Bronchial epithelial cell (primary cell): Measurements from ENCODE around the gene DHRS12. TPM values are rescaled to one million over a fixed set of nuclear protein-coding genes. Genes with fewer than 3 reads are reported as not detected.
A peak's percentile ranks its signal among the peaks of the same experiment; 100 is the strongest.

Source experiments
- DNase-seq: peaks from one replicate; pipeline ENCODE4 v3.0.0-alpha.2; 2010; ENCODE audit warnings: low read depth
- FAIRE-seq: peaks from 2 replicates; lab custom pipeline; 2011; peaks lifted over from hg19 to GRCh38; lab: Jason Lieb, UNC
- H3K27me3 ChIP-seq: 2 replicates; pipeline ENCODE4 v1.5.1; 2011; ENCODE audit warnings: low read length; ENCODE audit not compliant: control insufficient read depth, insufficient read depth
- H3K36me3 ChIP-seq: 2 replicates; pipeline ENCODE4 v1.5.1; 2011; ENCODE audit warnings: low read length; ENCODE audit not compliant: control insufficient read depth, insufficient read depth
- H3K4me3 ChIP-seq: 2 replicates; pipeline ENCODE4 v1.5.1; 2011; ENCODE audit warnings: mild to moderate bottlenecking, low read depth, low read length, control low read depth
- CTCF ChIP-seq: IDR thresholded peaks from 2 replicates; pipeline ENCODE4 v1.5.1; 2011; ENCODE audit warnings: mild to moderate bottlenecking, moderate library complexity, low read length, control low read depth, inconsistent platforms; ENCODE audit not compliant: insufficient read depth, severe bottlenecking
- total RNA-seq: library from RNA; depleted of rRNA; stranded (reverse); fragments of >200 nt; gene quantifications from 2 replicates; pipeline ENCODE4 v1.2.1, GENCODE V29; 2014

DHRS12 gene
- total RNA-seq, 1 donor from 2014 or later = 2.4 TPM

GRCh38 chr13:51844862-51845573, 41.1 kb upstream of the DHRS12 start, which contains the start of gene TMEM272:
TMEM272 (minus strand) TSS chr13:51845177; CDS start chr13:51838530, 6,647 bp downstream.
- Histone ChIP-seq H3K36me3 (no peaks in the 10 kb centered on the region), H3K27me3 (no peaks in the 10 kb centered on the region), H3K4me3 (no peak within 1 kb of the TSS)
- DNase-seq = no peak
- no peak for FAIRE-seq
- TF ChIP-seq CTCF = peak; percentile 79

- no peaks in the 10 kb centered on the region for H3K36me3 ChIP-seq
- no peaks in the 10 kb centered on the region for H3K27me3 ChIP-seq
- H3K4me3 ChIP-seq = no peak overlapping the region
- FAIRE-seq (no peak), DNase-seq (no peak)
- no peak for TF ChIP-seq CTCF
These were observed 39.6 kb upstream of the DHRS12 start for GRCh38 chr13:51843529-51843928.

GRCh38 chr13:51841732-51842131, 37.8 kb upstream of the DHRS12 start:
- no peak for TF ChIP-seq CTCF
- no peaks in the 10 kb centered on the region for H3K27me3 ChIP-seq
- no peaks in the 10 kb centered on the region for H3K36me3 ChIP-seq
- H3K4me3 ChIP-seq = no peak overlapping the region
- FAIRE-seq (no peak), DNase-seq (no peak)

- H3K36me3 ChIP-seq = no peaks in the 10 kb centered on the region
- DNase-seq (no peak), FAIRE-seq (no peak)
- no peaks in the 10 kb centered on the region for H3K27me3 ChIP-seq
- no peak overlapping the region for H3K4me3 ChIP-seq
- TF ChIP-seq CTCF = no peak
These were observed 37.0 kb upstream of the DHRS12 start for GRCh38 chr13:51840917-51841316.

GRCh38 chr13:51839711-51840540, 36.0 kb upstream of the DHRS12 start:
- Histone ChIP-seq H3K36me3 (no peaks in the 10 kb centered on the region), H3K27me3 (no peaks in the 10 kb centered on the region), H3K4me3 (no peak overlapping the region)
- DNase-seq (no peak), FAIRE-seq (peak; percentile 47)
- TF ChIP-seq CTCF = no peak
